Activated CD4-positive, alpha-beta T cell treated with anti-CD3 and anti-CD28 coated beads, Interleukin-2, amount 50 U/mL, for 1 hour (primary cell): ENCODE data around the gene KCNC3.
A peak's percentile ranks its signal among the peaks of the same experiment; 100 is the strongest.

Experiments used
- DNase-seq: peaks from one replicate; pipeline ENCODE4 v3.0.0-alpha.2; 2020

The KCNC3 gene

GRCh38 chr19:50329146-50329925, at the start of gene KCNC3:
KCNC3 (minus strand) TSS chr19:50329377; CDS start chr19:50329082, 295 bp downstream.
- DNase-seq: peak; percentile 94

GRCh38 chr19:50378863-50379236, 49.7 kb upstream of the KCNC3 start:
- DNase-seq: no peak

GRCh38 chr19:50378169-50378862, 49.1 kb upstream of the KCNC3 start:
- DNase-seq: no peak

- no peak for DNase-seq
Observed at GRCh38 chr19:50377517-50377916, 48.3 kb upstream of the KCNC3 start.

GRCh38 chr19:50377051-50377461, 47.9 kb upstream of the KCNC3 start:
- DNase-seq: peak; percentile 66

GRCh38 chr19:50376166-50377050, 47.2 kb upstream of the KCNC3 start, which contains the start of gene NR1H2:
NR1H2 (plus strand) TSS chr19:50376457; CDS start chr19:50377606, 1,149 bp downstream.
- peak; percentile 93 for DNase-seq

GRCh38 chr19:50371914-50372475, 42.8 kb upstream of the KCNC3 start:
- no peak for DNase-seq

GRCh38 chr19:50368649-50369570, 39.7 kb upstream of the KCNC3 start:
- DNase-seq: peak; percentile 75

- DNase-seq: no peak
Observed at GRCh38 chr19:50365434-50366306, 36.5 kb upstream of the KCNC3 start, which contains the start of gene NAPSA. NAPSA (minus strand) TSS chr19:50365639; CDS start chr19:50365621, 18 bp downstream.

- DNase-seq: no peak
Observed at GRCh38 chr19:50362656-50363424, 33.7 kb upstream of the KCNC3 start.

GRCh38 chr19:50362030-50362412, 32.8 kb upstream of the KCNC3 start:
- DNase-seq: no peak

GRCh38 chr19:50361290-50362029, 32.3 kb upstream of the KCNC3 start:
- no peak for DNase-seq

GRCh38 chr19:50359328-50359818, 30.2 kb upstream of the KCNC3 start:
- no peak for DNase-seq

- DNase-seq: peak; percentile 68
Observed at GRCh38 chr19:50358483-50359327, 29.5 kb upstream of the KCNC3 start.

- DNase-seq: peak; percentile 83
Observed at GRCh38 chr19:50357178-50358100, 28.3 kb upstream of the KCNC3 start.

GRCh38 chr19:50356691-50357177, 27.6 kb upstream of the KCNC3 start:
- DNase-seq: no peak
